Measurements from ENCODE around the gene APH1A. TPM values are rescaled to one million over a fixed set of nuclear protein-coding genes. Genes with fewer than 3 reads are reported as not detected.

The APH1A gene
- total and polyA plus RNA-seq, 2 of the 13 experiments (the other 11 are each of a cell fraction or from before 2014, with no cell fraction given), result 114 to 130 TPM

DNA sequence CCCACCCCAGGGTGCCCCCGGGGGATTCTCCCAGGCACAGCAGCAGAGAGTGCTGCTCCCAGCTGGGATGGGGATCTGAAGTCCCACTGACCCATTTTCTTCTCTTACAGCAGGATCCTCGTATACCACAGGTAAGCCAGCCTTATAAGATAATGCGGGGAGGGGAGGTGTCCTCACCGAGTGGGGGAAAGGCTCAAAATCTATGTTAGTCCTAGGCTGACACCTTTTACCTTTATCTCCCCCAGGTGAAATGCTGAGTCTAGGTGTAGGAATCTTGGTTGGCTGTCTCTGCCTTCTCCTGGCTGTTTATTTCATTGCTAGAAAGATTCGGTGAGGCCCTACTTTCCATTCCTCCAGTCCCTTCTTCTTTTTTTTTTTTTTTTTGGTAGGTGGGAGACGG, 5.3 kb downstream of the APH1A start (continued):
- TF ChIP-seq, protein P1, sequence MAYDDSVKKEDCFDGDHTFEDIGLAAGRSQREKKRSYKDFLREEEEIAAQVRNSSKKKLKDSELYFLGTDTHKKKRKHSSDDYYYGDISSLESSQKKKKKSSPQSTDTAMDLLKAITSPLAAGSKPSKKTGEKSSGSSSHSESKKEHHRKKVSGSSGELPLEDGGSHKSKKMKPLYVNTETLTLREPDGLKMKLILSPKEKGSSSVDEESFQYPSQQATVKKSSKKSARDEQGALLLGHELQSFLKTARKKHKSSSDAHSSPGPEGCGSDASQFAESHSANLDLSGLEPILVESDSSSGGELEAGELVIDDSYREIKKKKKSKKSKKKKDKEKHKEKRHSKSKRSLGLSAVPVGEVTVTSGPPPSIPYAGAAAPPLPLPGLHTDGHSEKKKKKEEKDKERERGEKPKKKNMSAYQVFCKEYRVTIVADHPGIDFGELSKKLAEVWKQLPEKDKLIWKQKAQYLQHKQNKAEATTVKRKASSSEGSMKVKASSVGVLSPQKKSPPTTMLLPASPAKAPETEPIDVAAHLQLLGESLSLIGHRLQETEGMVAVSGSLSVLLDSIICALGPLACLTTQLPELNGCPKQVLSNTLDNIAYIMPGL (CRISPR knock-in tag; IDR thresholded peaks at IDR 0.05; ENCODE audit: borderline replicate concordance in 1 of 2, low read depth in 1 of 2), result no peak
- TF ChIP-seq CREB1 (IDR thresholded peaks at IDR 0.05) (no peak), CREB1 (CRISPR knock-in tag; IDR thresholded peaks at IDR 0.05) (no peak)

DNA sequence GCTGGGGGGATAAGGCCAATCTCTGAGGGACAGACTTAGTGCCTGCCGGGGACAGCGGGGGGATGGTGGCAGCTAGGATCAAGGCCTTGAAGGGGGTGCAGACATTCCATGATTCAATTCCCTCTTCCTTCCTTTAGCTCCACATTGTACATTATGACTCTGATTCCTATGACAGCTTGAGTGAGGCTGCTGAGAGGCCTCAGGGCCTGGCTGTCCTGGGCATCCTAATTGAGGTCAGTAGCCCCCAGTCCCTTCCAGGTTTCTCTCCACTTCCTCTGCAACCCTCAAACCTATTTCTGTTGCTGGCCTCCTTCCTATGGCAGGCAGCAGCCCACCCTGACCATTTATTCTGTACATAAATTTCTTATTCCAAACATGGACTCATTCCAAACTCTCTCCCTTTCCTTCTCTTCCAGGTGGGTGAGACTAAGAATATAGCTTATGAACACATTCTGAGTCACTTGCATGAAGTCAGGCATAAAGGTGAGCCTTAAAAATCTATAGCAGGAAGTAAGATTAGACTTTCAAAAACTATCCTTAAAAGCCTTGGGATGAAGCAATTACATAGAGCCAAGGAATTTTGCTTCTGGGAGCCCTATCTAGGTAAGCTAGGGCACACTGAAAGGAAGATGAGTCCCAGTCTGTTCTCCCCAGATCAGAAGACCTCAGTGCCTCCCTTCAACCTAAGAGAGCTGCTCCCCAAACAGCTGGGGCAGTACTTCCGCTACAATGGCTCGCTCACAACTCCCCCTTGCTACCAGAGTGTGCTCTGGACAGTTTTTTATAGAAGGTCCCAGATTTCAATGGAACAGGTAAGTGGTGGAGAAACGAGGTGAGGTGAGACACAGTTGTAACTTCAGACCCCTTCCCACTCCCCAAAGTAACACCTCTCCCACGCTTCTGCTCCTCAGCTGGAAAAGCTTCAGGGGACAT, 6.2 kb downstream of the APH1A start:
- in situ Hi-C loops (cut with HindIII; ENCODE audit: extremely low pct_ligation_motif_present, low pct_unique_long_range_greater_than_20kb) (no loop called here), intact Hi-C loops (cut with micrococcal nuclease; ENCODE audit: unreplicated experiment) (no loop called here)
- no peak overlapping the region for H3K27ac ChIP-seq (ENCODE audit: extremely low read length, insufficient read depth, low read length)

More for the DNA sequence above, 6.2 kb downstream of the APH1A start:
- H3K79me2 ChIP-seq (ENCODE audit: insufficient read depth, low read length), result peaks cover 12% of the 10 kb centered on the region
- H2AFZ ChIP-seq (ENCODE audit: low read length), result no peak overlapping the region
- 91% methylated on average over 6 of the region's 6 CpGs for WGBS (ENCODE audit: low lambda C conversion rate)
- no peaks in the 10 kb centered on the region; a peak in 1 of 5 replicates for H3K27me3 ChIP-seq (ENCODE audit: control insufficient read depth in 1 of 2, insufficient read depth in 2 of 2, low read length in 2 of 2)
- peaks cover 41% of the 10 kb centered on the region for H3K4me1 ChIP-seq (ENCODE audit: insufficient read depth, low read length)
- H3K4me2 ChIP-seq (ENCODE audit: low read depth, low read length), result no peak overlapping the region
- BruUV-seq (replicated peaks), result no TSS peak
- no peak for ATAC-seq
- TF ChIP-seq SAP130 (CRISPR knock-in tag; IDR thresholded peaks at IDR 0.05; ENCODE audit: low read depth) (no peak), POLR2A (IDR thresholded peaks at IDR 0.05; ENCODE audit: insufficient read depth in 1 of 2, low read depth in 2 of 2, low read length in 2 of 2) (0 out of 4 replicates have a peak, but pooled peaks of 1 of the 2 experiments have one; percentile 7)
- POLR2A ChIA-PET, result interaction anchor here (0.6 to 1.9 kb wide), 2 partner anchors 18 to 125 kb away, joined by 4 to 5 read pairs; no protein-coding TSS in a partner anchor
- no peaks in the 10 kb centered on the region for H3K9me3 ChIP-seq (ENCODE audit: low read length)
- FAIRE-seq, result no peak
- H3K36me3 ChIP-seq (replicated peaks in 1 of 2; ENCODE audit: control insufficient read depth in 1 of 2, insufficient read depth in 2 of 2, low read length in 2 of 2), result peaks cover 8 to 26% of the 10 kb centered on the region in 2 experiments; a peak in 4 of 5 replicates
- H3K4me3 ChIP-seq (replicated peaks in 1 of 3; ENCODE audit: insufficient read depth in 1 of 3, low read depth in 2 of 3, low read length in 3 of 3), result no peak overlapping the region
- CTCF ChIA-PET (ENCODE audit: low intra/inter-chr PET ratio, low total read pairs), result no interaction called here
- no peak overlapping the region for H3K9ac ChIP-seq (ENCODE audit: insufficient read depth, low read depth, low read length)
- no peak for DNase-seq (ENCODE audit: low spot score)
- H4K20me1 ChIP-seq (ENCODE audit: insufficient read depth, low read length), result no peaks in the 10 kb centered on the region

Data from HepG2 (cell line).